ENCODE data around the gene NLRC4. TPM values are rescaled to one million over a fixed set of nuclear protein-coding genes. Genes with fewer than 3 reads are reported as not detected.

Gene NLRC4
- total and polyA plus RNA-seq, 2 of the 8 experiments (the other 6 are each of a cell fraction or from before 2014, with no cell fraction given): not detected

DNA sequence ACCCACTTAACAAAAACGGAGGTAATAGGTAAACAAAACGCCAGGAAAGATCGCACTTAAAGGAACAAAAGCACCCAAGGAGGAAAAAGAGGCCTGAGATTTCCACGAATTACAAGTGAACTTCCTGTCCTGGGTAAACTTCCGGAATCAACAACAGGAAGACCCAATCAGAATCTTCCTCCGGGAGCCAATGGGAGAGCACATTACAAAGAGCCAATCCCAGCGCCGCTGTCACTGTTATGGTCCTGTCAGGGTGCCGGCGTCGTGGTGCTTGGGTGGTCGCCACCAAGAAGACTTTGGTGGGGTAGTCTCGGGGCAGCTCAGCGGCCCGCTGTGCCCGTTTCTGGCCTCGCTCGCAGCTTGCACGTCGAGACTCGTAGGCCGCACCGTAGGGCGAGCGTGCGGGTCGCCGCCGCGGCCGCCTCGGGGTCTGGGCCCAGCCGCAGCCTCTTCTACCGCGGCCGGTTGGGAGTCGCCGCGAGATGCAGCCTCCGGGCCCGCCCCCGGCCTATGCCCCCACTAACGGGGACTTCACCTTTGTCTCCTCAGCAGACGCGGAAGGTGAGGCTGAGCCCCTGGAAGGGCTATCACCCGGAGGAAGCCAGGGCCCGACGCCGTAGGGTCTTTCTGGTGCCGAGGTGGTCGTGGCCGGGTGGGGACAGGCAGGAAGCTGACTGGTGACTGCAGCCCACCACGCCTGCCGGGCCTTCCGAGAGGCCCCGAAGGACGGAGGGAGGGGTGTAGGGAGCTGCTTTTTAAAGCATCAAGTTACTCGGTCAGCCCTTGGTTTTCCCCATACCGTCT lies 13.2 kb upstream of the NLRC4 start, which contains the start of gene YIPF4:
Gene YIPF4, plus strand, starts transcription at position 231 of the 804 bp plus-strand sequence. Its CDS starts 252 bp downstream, at position 483.
- peak within 1 kb of the TSS; percentile 24 for H2AFZ ChIP-seq (ENCODE audit: low read length)
- POLR2A ChIA-PET (ENCODE audit: partially characterized antibody): interaction anchor here (0.6 to 2.0 kb wide), 8 partner anchors 10 to 89 kb away, joined by 3 to 8 read pairs (median 3); partner anchors contain the start of gene BIRC6
- 0 out of 2 replicates have a peak within 1 kb of the TSS, but pooled peaks have one; percentile 5 for H2BK5ac ChIP-seq (ENCODE audit: low read depth, low read length)
- H4K20me1 ChIP-seq (replicated peaks in 1 of 2; ENCODE audit: control insufficient read depth in 1 of 2, insufficient read depth in 2 of 2, low read length in 2 of 2): no peaks in the 10 kb centered on the region
- no peak within 1 kb of the TSS; the same call in 1 of the 2 replicates for H3K18ac ChIP-seq (ENCODE audit: extremely low read depth, low read length)
- H3K9ac ChIP-seq (replicated peaks in 1 of 4; ENCODE audit: extremely low read depth in 1 of 4, low read depth in 3 of 4, low read length in 3 of 4): peak within 1 kb of the TSS; percentile 67 to 84 (median 77)
- peak; percentile 88 for FAIRE-seq
- no peak within 1 kb of the TSS for H3K4ac ChIP-seq (replicated peaks; ENCODE audit: insufficient read length, low read depth, low read length)
- DNase-seq (ENCODE audit: low read depth in 1 of 2, low spot score in 2 of 2): peak; percentile 78 to 95
- H3K27ac ChIP-seq (ENCODE audit: low read depth, low read length): peak within 1 kb of the TSS; percentile 71
- peaks cover 4% of the 10 kb centered on the region; the same call in 1 of the 2 replicates for H3K23me2 ChIP-seq (ENCODE audit: low read depth, low read length)
- H3K79me1 ChIP-seq (ENCODE audit: low read depth, low read length): no peaks in the 10 kb centered on the region; the same call in 1 of the 2 replicates
- CTCF ChIA-PET (ENCODE audit: partially characterized antibody): no interaction called here
- peaks cover 0 to 2% (median 0%) of the 10 kb centered on the region in 4 experiments; a peak in 2 of 7 replicates for H3K4me1 ChIP-seq (replicated peaks in 1 of 4; ENCODE audit: control insufficient read depth in 3 of 4, insufficient read depth in 4 of 4, low read length in 3 of 4)
- peak within 1 kb of the TSS; percentile 65 for H4K91ac ChIP-seq (replicated peaks; ENCODE audit: insufficient read length, low read length)
- no peaks in the 10 kb centered on the region for H3K36me3 ChIP-seq (ENCODE audit: control insufficient read depth in 2 of 4, insufficient read depth in 4 of 4, low read length in 3 of 4)
- H2BK20ac ChIP-seq (ENCODE audit: low read length): no peak within 1 kb of the TSS
- H2BK15ac ChIP-seq (ENCODE audit: low read length): no peak within 1 kb of the TSS; the same call in 1 of the 2 replicates
- H3K56ac ChIP-seq (replicated peaks; ENCODE audit: insufficient read length, low read depth, low read length): no peak within 1 kb of the TSS
- no peak within 1 kb of the TSS for H3K23ac ChIP-seq (ENCODE audit: insufficient read length)
- H3K79me2 ChIP-seq (ENCODE audit: control insufficient read depth in 1 of 2, insufficient read depth in 2 of 2, low read length in 2 of 2): peaks cover 0 to 12% of the 10 kb centered on the region in 2 experiments; a peak in 2 of 4 replicates
- H2AK5ac ChIP-seq (ENCODE audit: low read depth, low read length): no peak within 1 kb of the TSS
- H3K4me2 ChIP-seq (ENCODE audit: insufficient read depth in 1 of 2, low read depth in 2 of 2, low read length in 2 of 2): peak within 1 kb of the TSS; percentile 23 to 76
- H3K27me3 ChIP-seq (replicated peaks in 1 of 4; ENCODE audit: control insufficient read depth in 3 of 4, extremely low read depth in 1 of 4, insufficient read depth in 3 of 4, low read length in 3 of 4): no peaks in the 10 kb centered on the region
- no peak within 1 kb of the TSS for H2BK12ac ChIP-seq (ENCODE audit: low read depth, low read length)
- H4K5ac ChIP-seq (ENCODE audit: insufficient read length, low read depth, low read length): peak within 1 kb of the TSS; percentile 67
- no peak within 1 kb of the TSS for H3K14ac ChIP-seq (ENCODE audit: insufficient read length)
- H4K8ac ChIP-seq (ENCODE audit: extremely low read depth, insufficient read depth, low read length): peak within 1 kb of the TSS; percentile 98
- no peak within 1 kb of the TSS for H2BK120ac ChIP-seq (replicated peaks; ENCODE audit: low read depth, low read length)
- H3K4me3 ChIP-seq (ENCODE audit: extremely low read depth in 1 of 4, insufficient read depth in 2 of 4, low read depth in 3 of 4, low read length in 4 of 4): peak within 1 kb of the TSS; percentile 90 to 96 (median 94)
- no peaks in the 10 kb centered on the region for H3K9me3 ChIP-seq (ENCODE audit: insufficient read depth in 2 of 2, low read depth in 1 of 2, low read length in 1 of 2)
- WGBS, 2 experiments (ENCODE audit: extremely low coverage in 1 of 2, insufficient coverage in 1 of 2, insufficient read length in 1 of 2, insufficient replicate concordance in 2 of 2, low coverage in 1 of 2, low lambda C conversion rate in 2 of 2, missing lambda C conversion rate in 1 of 2): 3% methylated on average over 50 of the region's 59 CpGs; no CpG with 5 or more reads in 1 of the 2 experiments
- no peak for TF ChIP-seq SIX5 (IDR thresholded peaks at IDR 0.05; ENCODE audit: low read depth, low read length)
- TF ChIP-seq, protein P1, sequence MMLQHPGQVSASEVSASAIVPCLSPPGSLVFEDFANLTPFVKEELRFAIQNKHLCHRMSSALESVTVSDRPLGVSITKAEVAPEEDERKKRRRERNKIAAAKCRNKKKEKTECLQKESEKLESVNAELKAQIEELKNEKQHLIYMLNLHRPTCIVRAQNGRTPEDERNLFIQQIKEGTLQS (IDR thresholded peaks at IDR 0.05; ENCODE audit: insufficient read depth, low read depth, low read length): no peak
- no peak for TF ChIP-seq SRF (IDR thresholded peaks at IDR 0.05; ENCODE audit: low read depth, low read length)
- TF ChIP-seq CHD2 (IDR thresholded peaks at IDR 0.05; ENCODE audit: low read length): no peak
- TF ChIP-seq SIN3A (conservative IDR thresholded peaks at IDR 0.05 in 1 of 2, IDR thresholded peaks at IDR 0.05 in 1 of 2; ENCODE audit: low read depth in 1 of 2, low read length in 2 of 2): peak; percentile 60 to 82; a peak in 2 of 4 replicates
- peak; percentile 62 to 71 for TF ChIP-seq POLR2A (IDR thresholded peaks at IDR 0.05; ENCODE audit: control extremely low read depth in 1 of 2, low read depth in 2 of 2, low read length in 2 of 2)
- no peak for TF ChIP-seq CHD1 (IDR thresholded peaks at IDR 0.05; ENCODE audit: low read depth, low read length)
- TF ChIP-seq EP300 (IDR thresholded peaks at IDR 0.05; ENCODE audit: borderline replicate concordance in 1 of 2, low read depth in 2 of 2, low read length in 2 of 2): no peak
- 0 out of 2 replicates have a peak, but pooled peaks have one; percentile 15 for TF ChIP-seq TBP (IDR thresholded peaks at IDR 0.05; ENCODE audit: low read depth, low read length)
- no peak for TF ChIP-seq NRF1 (IDR thresholded peaks at IDR 0.05; ENCODE audit: low read depth, low read length)

Measured in H1 (cell line).